NOMO-1 (cell line): Measurements from ENCODE around the gene KRT2.

Experiments
- DNase-seq, 2 experiments: peaks; one replicate each; lab custom pipeline; 2025; ENCODE audit not compliant: unreplicated experiment in 2 of 2; lab: John Stamatoyannopoulos, UW

KRT2 gene

DNA sequence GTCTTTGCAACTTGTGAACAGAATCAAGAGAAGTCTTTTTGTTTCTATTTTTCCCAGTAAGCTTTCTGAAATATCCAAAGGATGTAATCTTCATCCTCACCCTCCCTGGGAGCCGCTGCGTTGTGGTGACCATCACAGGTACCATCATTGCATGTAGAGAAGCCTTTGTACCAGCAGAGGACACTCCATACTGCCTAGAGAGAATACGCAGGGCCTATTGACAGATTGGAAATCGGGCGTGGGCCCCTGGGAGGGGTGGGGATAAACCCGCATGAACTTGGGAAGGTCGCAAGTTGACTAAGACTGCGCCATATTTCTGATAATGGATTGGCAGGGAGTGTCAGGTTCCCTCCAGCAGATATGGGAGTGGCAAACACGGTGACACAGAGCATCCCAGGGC is 15.5 kb upstream of the KRT2 start:
- DNase-seq = no peak

DNA sequence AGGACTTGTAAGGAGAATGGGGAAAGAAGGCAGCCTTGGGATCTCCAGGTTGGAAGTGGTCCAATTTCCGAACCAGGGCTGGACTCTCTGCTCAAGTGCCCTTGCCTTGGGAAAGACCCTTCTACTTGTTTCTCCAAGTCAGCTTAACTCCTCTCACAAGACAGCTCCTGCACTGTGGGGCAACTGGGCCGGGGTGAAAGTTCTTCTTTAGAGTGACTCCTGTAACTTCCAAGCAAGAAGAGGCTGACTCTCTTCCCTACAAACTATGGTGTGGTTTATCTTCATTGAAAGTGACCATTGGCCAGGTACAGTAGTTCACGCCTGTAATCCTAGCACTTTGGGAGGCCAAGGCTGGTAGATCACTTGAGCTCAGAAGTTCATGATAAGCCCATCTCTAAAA is 14.5 kb upstream of the KRT2 start:
- DNase-seq = no peak

DNA sequence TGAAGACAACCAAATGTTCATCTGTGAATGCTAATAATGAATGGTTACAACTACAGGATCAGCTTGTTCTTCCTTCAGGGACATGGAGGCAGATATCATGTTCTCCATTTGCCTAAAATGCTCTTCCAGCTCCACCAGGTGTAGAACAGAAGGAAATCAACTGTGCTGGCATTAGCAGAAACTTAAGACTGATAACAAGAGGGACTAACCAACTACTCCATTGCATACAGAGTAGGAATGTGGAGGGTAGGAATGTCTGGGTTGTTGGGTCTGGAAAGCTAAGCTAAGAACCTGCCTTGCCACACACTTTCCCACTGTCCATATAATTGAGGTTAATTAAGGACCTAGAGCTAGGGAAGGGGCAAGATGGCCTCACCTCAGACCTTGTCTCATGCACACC is 11.4 kb upstream of the KRT2 start:
- DNase-seq = no peak

DNA sequence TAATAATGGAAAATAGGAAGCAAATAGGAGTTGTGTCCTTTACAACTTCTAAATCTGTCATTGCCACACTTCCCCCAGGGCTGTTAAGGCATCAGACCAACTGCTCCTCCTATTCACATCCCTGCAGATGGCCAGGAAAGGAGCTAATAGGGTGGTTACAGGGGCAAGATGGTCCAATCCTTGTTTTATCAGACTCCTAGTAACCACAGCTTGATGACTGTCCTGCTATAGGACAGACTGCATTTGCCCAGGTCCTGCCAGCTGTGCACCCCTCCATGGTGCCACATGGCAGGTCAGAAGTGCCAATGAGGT is 10.9 kb upstream of the KRT2 start:
- no peak for DNase-seq

DNA sequence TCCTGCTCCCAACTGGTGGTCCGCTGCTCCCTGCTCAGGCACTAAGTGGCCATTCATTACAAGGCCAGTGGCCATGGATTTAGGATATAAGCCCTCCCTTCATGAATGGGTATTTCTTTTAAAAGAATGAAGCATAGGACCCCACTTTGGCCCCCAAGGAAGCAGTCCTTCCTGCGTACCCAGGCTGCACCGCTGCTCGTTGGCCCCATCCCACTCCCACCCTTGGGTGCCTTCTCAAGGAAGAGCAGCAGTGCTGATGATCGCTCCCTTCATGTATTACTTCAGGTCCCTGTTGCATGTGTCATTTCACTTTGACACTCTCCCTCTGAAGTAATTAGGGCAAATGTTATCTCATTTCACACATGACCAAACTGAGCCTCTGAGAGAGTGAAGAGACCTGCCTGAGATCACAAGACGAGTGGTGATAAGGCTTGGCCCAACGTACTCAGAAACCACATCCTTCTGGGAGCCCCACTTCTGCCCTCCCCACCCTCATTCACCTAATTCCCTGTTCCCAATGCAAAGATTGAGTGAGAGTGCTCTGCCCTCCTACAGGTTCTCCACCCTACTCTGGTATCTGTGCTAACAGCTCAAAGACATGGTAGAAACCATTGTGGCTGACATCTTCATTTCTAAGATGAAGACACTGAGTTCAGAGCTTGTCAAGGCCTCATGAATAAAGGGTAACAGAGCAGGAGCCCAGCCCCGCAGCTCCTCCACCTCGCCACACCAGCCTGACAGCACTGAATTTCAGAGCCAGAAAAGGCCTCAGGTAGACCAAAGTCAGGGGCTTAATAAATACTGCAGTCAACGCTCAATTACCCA is 10.3 kb upstream of the KRT2 start:
- DNase-seq = no peak

DNA sequence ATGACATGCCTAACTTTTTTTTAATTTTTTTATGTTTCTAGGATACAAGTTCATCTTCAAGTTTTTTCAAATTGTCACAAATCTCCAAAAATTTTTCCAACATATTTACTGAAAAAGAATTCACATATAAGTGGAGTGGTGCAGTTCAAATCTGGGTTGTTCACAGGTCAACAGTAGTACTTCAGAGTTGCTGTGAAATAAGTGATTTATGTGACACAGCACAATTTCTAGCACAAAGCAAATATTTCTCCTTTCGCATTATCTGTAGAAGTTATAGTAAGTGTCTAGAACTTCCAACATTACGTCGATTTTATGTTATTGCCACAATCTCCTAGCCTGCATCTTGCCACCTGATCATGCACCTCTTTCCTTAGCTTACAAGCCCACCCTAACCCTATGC is 9.7 kb upstream of the KRT2 start:
- no peak for DNase-seq

DNA sequence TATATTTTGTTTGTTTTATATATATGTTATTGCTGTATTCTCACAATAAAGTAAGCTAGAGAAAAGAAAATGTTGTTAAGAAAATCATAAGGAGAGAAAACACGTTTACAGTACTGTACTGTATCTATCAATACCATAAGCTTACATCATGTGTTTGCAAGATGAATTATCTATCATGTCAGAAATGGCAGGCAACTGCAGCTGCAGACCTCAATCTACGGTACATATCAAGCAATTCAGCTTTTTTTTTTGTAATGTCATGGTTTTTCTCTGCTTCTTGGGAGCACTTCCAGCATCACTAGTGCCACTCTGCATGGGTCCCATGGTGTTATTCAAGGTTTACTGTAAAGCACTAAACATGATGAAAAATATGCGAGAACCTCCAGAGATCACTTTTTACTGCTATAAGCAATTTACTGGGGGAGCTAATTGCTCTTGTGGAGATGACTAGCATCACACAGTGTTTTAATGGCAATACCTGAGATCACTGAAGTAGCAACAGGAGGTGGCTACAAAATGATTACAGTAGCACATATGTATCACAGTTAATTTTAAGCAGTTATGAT is 9.0 kb upstream of the KRT2 start:
- DNase-seq = no peak

DNA sequence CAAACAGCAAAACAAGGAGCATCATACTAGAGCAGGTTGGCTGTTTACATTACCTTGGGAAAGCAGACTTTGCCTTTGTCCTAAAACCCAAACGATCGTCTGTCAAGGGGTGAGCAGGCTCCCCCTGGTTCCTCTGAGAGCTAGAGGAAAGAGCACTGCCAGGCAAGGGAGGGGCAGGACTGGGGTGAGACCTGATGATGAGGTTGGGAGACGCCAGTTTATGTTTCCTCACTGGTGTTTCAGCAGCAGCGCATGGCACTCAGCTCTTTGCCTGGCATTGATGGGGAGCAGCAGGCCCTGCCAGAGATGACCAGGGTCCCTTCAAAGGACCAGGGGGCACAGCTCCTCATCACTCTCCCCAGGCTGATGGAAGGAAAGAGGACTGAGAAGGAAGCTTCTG is 7.9 kb upstream of the KRT2 start:
- no peak for DNase-seq

DNA sequence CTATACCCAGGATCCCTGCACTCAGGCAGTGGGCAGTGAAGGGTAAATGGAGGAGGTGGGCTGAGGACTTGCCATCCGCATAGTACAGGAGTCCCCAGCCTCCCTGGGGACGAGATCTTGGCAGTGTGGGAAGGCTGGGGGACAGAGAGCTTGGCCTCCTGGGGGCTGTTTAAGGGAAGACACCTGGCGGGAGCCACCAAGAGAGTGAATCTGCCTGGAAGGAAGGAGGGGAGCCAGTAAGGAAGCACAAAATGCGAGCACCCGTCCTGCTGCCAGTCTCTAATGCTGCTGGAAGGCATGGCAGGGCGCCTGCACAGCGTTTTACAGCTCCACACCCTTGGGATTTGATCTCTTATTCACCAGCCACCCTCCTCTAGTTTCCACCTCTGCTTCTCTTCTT is 7.4 kb upstream of the KRT2 start:
- no peak for DNase-seq

DNA sequence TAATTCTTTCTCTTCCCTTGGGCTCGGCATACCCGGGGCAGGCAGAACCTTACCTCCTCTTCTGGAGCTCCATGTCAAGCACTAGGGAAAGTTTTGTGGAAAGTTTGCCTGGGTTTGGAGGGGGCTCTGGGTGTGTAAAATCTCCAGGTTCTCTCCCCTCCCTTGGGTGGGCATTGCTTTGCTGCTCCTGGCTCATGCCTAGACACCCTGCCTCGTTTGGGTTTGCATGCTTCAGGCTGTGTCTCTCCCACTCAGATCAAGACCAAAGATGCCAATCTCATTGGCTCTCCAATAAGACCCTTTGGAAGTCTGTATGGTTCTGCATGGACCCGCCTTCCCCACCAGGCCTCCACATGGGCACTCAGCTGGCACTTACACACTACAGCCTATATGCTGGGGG is 6.2 kb upstream of the KRT2 start:
- DNase-seq = no peak

DNA sequence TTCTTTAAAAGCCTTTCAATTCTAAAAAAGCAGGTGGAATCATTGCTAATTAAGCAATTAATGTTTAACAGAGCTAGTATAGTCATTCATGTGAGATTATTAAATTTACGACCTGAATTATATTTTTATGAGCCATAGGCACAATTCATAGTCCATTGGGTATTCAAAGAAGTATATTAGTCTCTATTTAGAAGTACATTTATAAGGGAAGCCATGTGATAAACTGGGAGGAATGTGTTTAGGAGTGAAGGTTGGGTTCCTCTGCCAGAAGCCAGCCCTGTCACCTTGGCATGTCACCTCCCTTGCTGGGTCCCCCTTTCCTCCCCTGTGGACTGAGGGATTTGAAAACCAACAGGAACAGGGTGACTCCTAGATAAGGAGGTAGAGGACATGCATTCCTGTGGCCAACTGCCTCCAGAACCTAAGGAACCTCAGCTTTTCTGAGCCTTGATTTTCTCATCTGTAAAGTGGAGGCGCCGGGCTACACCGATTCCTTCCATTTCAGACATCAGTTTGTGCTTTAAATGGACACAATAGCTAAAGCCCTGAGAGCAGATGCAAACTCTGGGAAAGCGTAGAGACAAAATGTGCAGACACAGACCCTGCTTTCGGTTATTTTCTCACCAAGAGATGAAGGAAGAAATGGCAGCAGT is 5.4 kb upstream of the KRT2 start:
- no peak for DNase-seq

DNA sequence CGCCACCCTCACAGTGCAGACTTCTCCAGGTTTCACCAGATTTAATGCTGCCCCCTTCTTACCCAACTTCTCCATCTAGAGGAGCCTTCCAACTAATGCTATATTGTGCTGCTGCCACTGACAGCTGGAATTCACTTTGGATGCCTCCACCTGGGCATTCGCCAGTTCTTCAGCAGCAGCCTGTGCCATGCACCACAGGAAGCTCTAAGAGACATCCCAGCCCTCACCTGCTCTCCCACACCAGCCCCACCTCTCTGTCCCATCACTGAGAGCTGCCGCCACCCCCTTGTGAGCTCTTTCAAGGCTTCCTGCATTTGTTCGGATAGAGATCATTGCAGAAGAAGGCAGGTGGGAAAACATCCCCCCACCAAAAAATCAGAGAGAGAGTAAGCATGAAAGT is 4.6 kb upstream of the KRT2 start:
- no peak for DNase-seq

DNA sequence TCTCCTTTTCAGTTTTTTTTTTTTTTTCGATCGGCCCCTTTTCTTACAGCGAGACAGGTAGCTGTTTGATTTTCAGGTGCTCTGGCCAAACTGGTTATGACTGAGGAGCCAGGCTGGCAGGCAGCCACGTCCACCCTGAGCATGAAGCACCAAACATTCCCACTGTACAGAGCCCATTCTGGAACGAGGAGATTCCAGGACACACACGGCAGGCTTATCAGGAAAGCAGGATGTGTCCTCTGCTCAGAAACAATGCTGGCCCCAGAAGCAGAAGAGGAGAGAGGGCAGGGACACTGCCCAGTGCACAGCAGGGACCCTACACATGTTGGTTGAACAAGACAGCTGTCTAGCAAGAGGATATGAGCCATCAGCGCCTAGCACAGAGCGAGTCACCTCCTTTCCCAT is 3.7 kb upstream of the KRT2 start:
- no peak for DNase-seq

DNA sequence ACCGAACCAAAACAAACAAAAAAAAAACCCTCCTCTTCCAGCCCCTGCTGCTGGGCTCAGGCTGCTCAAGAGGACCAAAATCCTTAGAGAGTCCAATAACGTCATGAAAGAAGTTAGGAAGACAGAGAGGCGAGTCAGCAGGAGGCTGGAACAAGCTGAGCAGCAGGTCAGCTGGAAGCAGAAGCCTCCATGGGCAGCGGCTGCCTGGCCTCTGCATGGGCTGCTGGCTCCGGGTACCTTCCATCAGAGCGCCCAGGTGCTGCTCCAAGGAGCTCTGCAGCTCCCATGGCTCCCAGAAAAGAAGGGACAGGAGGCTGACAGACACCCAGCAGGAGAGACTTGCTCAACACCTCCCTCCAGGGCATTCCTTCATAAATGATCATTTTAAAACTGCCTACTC is 3.2 kb upstream of the KRT2 start:
- DNase-seq = no peak

DNA sequence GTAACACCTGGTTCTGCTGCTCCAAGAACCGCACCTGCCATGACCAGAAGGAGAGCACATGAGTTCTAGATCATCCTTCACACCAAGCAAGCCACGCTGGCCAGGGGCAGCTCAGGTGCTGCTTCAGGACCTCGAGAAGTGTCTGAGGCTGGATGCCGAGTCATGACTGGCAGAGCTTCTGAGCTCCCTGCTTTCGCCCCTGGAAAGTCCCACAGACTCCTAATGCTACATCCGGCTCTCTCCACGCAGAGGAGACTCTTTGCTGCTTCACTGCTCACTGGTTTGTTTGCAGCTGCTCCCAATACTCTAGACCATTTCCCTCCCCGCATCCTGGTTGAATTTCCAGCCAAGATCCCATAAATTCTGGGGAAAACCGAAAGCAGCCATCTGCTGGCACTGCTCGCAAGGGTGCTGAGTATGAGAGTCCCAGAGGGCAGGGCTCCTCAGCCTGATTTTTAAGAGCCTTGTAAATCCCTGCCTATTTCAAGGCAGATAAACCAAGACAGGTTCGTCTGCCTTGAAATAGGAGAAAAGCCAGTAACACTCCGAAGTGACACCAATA is 1.4 kb downstream of the KRT2 start:
- DNase-seq = no peak

DNA sequence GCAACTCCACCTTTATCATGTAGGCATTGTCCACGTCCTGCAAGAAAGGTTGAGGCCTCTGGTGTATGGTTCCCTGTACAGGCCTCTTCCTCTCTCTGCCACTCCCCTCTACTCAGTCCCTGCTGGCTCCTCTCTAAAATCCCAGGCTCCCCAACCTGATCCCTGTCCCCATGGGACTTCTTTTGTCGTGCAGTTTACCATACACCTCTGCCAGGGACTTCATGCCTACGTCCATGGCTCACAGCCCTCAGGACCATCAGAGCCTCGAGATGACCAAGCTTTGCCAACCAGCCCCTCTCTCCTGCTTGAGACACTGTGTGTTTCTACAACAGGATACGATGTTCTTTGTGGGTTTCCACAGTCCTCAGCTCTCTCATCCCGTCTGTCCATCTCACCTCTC is 2.9 kb downstream of the KRT2 start:
- no peak for DNase-seq

DNA sequence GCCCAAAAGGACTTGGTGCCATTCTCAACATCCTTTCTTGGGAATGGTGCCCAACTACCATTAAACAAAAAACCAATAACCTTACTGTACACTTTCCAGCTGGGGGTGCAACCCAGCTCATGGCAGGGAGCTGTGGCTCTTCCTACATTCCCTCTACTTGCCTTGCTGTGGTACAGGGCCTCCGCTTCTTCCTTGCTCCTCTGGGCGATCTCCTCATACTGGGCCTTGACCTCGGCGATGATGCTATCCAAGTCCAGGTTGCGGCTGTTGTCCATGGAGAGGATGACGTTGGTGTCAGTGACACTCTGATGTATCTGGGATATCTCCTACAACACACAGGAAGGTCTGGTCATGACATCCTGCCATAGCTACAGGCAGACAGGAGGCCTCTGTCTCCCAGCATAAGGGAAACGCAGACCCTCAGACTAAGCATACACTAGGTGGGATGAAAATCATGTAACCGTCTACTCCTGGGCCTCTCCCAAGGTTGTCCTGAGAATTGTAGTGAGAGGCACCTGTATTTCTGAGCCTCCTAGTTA is 3.9 kb downstream of the KRT2 start:
- no peak for DNase-seq

DNA sequence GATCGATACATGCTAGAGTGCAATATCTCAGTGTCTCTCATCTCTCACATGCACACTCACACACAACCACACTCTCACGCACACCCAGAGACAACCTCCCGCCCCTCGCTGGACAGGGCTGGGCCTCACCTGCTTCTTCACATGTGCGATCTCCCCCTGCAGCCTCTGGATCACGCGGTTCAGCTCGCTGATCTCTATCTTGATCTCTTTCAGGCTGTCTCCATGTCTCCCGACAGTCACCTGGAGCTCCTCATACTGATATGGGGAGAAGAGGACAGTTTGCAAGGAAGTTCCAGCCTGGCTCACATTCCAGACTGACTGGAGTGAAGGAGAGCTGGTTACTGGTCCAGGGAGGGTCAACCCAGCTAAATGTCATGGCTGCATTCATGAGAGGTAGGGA is 4.4 kb downstream of the KRT2 start:
- no peak for DNase-seq

DNA sequence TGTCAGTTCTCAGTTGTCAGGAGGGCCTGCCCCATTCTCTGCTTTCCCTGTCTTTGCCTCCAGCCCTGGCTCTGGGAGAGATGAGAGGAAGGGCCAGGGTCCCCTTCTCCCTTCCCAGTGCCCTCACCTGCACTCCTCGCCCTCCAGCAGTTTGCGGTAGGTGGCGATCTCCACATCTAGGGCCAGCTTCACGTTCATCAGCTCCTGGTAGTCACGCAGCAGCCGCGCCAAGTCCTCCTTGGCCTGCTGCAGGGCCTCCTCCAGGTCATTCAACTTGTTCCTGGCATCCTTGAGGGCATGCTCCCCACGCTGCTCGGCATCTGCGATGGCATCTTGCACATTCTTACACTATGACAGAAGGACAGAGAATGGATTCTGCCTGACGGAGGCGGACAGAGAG is 5.4 kb downstream of the KRT2 start:
- DNase-seq = no peak

DNA sequence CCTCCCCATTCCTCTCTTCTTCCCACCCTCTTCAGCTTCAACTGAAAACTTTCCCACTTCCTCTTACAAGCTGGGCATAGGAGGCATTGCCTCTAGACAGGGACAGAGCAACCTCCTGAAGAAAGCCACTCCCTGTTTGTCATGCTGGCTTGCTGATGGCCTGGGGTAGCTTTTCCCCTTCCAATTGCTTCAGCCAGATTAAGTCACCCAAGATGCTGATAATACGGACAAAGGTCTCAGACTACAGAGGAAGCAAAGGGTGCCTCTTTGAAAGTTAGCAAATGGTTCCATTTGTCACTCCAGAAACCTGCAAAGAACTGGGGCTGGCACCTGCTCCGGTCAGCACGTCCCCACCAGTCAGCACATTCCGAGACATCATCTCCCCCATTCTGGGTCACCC is 6.0 kb downstream of the KRT2 start:
- DNase-seq = no peak

DNA sequence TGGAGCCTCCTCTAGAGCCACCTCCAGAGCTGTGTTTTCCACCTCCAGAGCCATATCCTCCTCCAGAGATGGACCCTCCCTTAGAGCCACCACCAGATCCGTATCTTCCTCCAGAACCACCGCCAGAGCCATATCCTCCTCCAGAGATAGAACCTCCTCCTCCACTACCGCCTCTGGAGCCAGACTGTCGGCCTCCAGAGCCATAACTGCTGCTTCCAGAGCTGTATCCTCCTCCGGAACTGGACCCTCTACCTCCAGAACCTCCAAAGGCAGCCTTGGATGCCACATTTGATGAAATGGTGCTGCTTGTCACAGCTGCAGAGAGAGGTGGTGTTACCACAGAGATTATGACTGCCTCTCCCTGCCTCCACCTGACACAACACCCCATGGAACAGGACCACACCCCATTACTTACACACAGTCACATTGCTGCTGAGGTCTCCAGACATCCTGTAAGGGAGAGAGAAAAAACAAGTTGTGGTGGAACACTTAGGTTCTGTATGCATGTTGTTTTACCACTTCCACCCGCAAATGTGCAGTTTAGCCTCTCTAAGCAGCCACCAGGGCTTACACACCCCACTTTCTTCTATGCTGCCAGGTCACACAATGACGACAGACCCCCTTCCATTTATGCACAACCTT is 6.8 kb downstream of the KRT2 start:
- DNase-seq = no peak

DNA sequence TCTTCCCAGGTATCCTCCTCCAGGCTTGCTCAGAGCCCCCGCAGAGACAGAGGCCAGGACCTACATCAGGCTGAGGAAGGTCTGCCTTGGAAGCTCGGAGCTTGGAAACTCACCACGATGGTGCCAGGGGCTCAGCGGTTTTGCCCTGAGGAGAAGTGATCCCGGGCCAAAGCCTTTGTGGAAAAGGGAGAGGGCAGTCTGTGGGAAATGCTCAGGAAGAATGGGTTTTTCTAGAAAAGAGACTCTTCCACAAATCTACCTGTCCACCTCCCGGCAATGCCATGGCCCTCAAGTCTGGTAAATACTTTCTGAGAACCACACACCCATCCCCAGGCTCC is 8.0 kb downstream of the KRT2 start:
- DNase-seq = no peak
